ENCODE results near the gene LRIT2. TPM values are rescaled to one million over a fixed set of nuclear protein-coding genes. Genes with fewer than 3 reads are reported as not detected.

Gene LRIT2
- total RNA-seq, 4 donors from 2014 or later, result 0.23 TPM; not detected in 3

- no peak overlapping the region for H3K4me3 ChIP-seq (ENCODE audit: low read depth, poor library complexity, severe bottlenecking)
- intact Hi-C loops (cut with DNase I; ENCODE audit: low total_unique reads), result loop anchor here (10.0 kb wide), 1 partner anchor 109 kb away; no protein-coding TSS in a partner anchor
- peak in 1 of 2 donors; percentile 60 for DNase-seq (ENCODE audit: low spot score in 2 of 2)
- TF ChIP-seq CTCF (IDR thresholded peaks at IDR 0.05) (no peak), POLR2A (IDR thresholded peaks at IDR 0.05) (no peak)
- WGBS, 2 donors, result 68% methylated on average over 4 of the region's 4 CpGs
Observed at GRCh38 chr10:84265418-84265817, 40.1 kb upstream of the LRIT2 start.

- no peak overlapping the region for H3K4me3 ChIP-seq (ENCODE audit: low read depth, poor library complexity, severe bottlenecking)
- WGBS, 2 donors, result 0 to 4% methylated on average over 11 of the region's 11 CpGs
- TF ChIP-seq POLR2A (IDR thresholded peaks at IDR 0.05) (no peak), CTCF (IDR thresholded peaks at IDR 0.05) (peak in 1 of 3 donors; percentile 82)
- intact Hi-C loops (cut with DNase I; ENCODE audit: low total_unique reads), result loop anchor here (5.0 to 10.0 kb wide), 2 partner anchors 110 to 273 kb away; no protein-coding TSS in a partner anchor
- peak; percentile 47 to 93 for DNase-seq (ENCODE audit: low spot score in 2 of 2)
Observed at GRCh38 chr10:84264611-84265141, 39.3 kb upstream of the LRIT2 start.

GRCh38 chr10:84263716-84264115 lies 38.4 kb upstream of the LRIT2 start:
- WGBS, 2 donors, result 78% methylated on average over 5 of the region's 5 CpGs
- no peak overlapping the region for H3K4me3 ChIP-seq (ENCODE audit: low read depth, poor library complexity, severe bottlenecking)
- TF ChIP-seq POLR2A (IDR thresholded peaks at IDR 0.05) (no peak), CTCF (IDR thresholded peaks at IDR 0.05) (no peak)
- intact Hi-C loops (cut with DNase I; ENCODE audit: low total_unique reads), result loop anchor here (5.0 to 10.0 kb wide), 2 partner anchors 111 to 274 kb away; no protein-coding TSS in a partner anchor
- DNase-seq (ENCODE audit: low spot score in 2 of 2), result peak in 1 of 2 donors; percentile 31

GRCh38 chr10:84262190-84262956 lies 37.0 kb upstream of the LRIT2 start:
- peak in 1 of 2 donors; percentile 72 for DNase-seq (ENCODE audit: low spot score in 2 of 2)
- WGBS, 2 donors, result 77 to 80% methylated on average over 13 of the region's 13 CpGs
- no peak overlapping the region for H3K4me3 ChIP-seq (ENCODE audit: low read depth, poor library complexity, severe bottlenecking)
- TF ChIP-seq POLR2A (IDR thresholded peaks at IDR 0.05) (no peak), CTCF (IDR thresholded peaks at IDR 0.05) (no peak)
- intact Hi-C loops (cut with DNase I; ENCODE audit: low total_unique reads), result loop anchor here (5.0 to 10.0 kb wide), 2 partner anchors 112 to 275 kb away; no protein-coding TSS in a partner anchor

- WGBS, 2 donors, result 82 to 85% methylated on average over 7 of the region's 7 CpGs
- TF ChIP-seq CTCF (IDR thresholded peaks at IDR 0.05), result no peak
- TF ChIP-seq POLR2A (IDR thresholded peaks at IDR 0.05), result no peak
- DNase-seq (ENCODE audit: low spot score in 2 of 2), result peak in 1 of 2 donors; percentile 60
- intact Hi-C loops (cut with DNase I; ENCODE audit: low total_unique reads), result loop anchor here (5.0 to 10.0 kb wide), 2 partner anchors 113 to 276 kb away; no protein-coding TSS in a partner anchor
- no peak overlapping the region for H3K4me3 ChIP-seq (ENCODE audit: low read depth, poor library complexity, severe bottlenecking)
Observed at GRCh38 chr10:84261236-84261915, 36.0 kb upstream of the LRIT2 start.

Measured in lower leg skin (tissue), 4 donors.